NK-92 (cell line): ENCODE results near the gene AFDN.

Source experiments
- DNase-seq: peaks from one replicate; lab custom pipeline; 2025; ENCODE audit not compliant: unreplicated experiment; lab: John Stamatoyannopoulos, UW

The AFDN gene

DNA sequence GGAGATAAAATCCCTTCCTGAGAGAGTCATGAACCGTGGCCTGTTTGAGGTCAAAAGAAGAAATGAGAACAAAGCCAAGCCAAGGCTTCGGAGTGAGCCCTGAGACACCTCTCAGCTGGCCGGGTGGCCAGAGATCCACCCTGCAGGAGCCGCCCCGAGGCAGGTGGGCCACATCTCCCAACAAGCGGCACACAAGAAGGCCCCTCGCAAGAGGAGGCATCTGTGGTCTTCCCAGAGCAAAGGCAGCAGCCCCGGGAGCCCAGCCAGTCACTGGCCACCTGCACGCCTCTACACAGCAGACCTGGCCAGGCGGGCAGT lies 30.9 kb upstream of the AFDN start:
- no peak for DNase-seq

GRCh38 chr6:167796192-167796981 lies 30.3 kb upstream of the AFDN start:
- DNase-seq = no peak

DNA sequence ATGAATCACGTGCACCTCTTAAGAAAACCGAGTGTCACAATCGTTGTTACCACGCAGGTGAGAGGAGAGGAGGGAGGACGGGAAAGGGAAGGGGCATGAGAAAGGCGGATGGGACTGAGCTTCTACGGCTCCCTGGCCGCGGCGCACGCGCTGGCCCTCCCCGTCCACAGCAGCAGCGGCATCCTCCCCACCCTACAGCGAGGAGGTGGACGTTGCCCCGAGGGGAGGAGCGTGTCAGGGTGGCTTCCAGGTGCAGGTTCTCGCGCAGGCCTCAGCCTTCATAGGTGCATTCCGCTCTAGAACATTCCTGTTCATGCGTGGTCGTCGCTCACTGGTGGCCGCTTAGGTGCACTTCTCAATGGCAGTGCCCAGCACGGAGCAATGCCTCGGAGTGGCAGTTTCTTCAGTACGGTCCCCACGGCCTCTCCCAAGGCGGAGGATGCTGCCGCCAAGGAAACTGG lies 29.7 kb upstream of the AFDN start:
- DNase-seq = no peak

- DNase-seq = no peak
Observed at GRCh38 chr6:167797476-167798265, 29.0 kb upstream of the AFDN start.

DNA sequence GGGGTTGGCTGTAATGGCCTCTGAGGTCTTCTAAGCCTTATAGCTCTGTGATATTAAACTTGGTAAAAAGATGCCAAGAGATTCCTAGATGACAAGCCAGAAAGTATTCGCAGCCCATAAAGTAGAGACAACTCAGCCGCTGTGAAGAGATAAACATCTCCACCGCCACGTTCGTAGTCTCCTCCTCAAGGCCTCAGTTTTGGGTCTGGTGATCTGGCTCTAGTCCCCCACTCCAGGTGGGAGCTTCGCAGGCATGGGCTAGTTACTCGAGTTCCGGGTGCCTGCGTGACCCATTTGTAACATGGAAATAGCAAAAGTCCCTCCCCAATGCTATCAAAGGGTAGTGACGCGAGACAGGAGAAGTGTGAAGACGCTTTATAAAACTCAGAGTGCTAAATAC lies 28.3 kb upstream of the AFDN start:
- DNase-seq = no peak

- DNase-seq = no peak
Observed at GRCh38 chr6:167799033-167799821, 27.5 kb upstream of the AFDN start.

GRCh38 chr6:167800549-167800948 lies 26.2 kb upstream of the AFDN start:
- no peak for DNase-seq

DNA sequence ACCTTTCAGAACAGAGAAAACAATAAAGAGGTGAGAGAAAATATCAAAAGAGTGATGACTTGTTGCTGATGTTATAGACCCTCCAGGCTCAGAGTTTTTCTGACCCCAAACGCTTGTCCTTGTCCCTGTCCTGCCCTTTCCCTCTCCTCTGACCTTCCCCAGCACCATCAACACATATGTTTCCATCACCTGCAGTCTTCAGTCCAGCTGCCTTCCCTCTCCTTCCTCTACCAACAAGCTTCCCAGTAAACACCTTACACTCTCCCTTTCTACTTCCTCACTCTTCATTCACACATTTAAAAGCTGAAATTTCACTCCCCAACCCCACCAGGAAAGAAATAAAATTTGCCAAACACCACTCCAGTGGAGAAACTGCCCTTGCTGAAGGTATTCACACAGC lies 25.4 kb upstream of the AFDN start:
- no peak for DNase-seq

- no peak for DNase-seq
Observed at GRCh38 chr6:167802339-167802738, 24.4 kb upstream of the AFDN start.

DNA sequence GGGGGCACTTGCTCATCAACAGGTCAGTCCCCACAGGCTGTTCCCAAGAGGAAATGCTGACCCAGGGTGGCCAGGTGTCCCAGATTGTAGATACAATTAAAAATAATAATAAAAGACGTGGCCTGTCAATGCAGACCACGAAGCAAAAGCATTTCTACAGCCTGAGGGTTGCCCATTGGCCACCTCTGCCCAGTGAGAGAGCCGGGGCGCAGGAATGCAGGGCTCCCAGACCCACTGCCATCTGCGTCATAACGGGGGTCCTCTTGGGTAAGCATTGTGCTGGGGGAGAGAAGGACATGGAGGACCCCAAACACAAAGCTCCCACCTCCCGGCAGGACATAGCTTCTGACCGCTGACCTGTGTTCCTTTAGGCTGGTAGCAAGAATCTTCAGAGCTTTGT lies 22.9 kb upstream of the AFDN start:
- no peak for DNase-seq

DNA sequence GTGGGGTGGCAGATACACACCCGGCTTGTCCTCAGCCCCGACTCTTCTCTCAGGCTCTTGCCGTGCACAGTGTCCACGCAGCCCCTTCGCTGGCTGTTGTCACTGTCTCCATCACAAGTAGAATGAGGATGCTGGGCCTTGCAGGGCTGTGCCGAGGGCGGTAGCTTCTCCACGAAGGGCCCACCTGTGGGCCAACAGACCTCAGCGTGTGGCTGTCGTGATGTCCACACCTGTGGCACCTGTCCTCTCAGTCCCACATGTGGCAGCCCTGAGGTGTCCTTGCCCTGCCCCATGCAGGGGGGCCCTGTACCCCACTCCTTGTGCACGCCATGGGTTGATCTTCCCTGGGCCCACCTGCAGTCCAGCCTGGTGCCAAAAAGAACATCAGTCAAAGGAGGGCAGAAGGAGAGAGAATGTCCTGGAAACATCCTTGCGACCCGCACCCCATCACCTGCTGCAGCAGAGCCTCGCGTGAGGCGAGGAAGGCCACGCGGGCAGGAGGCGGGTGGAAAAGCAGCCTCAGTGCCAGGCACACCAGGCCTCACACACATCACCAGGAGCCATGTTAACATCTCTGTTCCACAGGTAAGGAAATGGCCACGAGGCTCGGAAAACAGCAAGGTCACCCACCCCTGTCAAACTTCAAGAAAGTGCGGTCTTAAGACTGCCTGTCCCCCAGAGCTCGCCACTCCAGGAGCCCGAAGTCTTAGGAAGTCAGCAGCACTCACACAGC lies 22.3 kb upstream of the AFDN start:
- DNase-seq = no peak

- DNase-seq = no peak
Observed at GRCh38 chr6:167805349-167806060, 21.2 kb upstream of the AFDN start.

DNA sequence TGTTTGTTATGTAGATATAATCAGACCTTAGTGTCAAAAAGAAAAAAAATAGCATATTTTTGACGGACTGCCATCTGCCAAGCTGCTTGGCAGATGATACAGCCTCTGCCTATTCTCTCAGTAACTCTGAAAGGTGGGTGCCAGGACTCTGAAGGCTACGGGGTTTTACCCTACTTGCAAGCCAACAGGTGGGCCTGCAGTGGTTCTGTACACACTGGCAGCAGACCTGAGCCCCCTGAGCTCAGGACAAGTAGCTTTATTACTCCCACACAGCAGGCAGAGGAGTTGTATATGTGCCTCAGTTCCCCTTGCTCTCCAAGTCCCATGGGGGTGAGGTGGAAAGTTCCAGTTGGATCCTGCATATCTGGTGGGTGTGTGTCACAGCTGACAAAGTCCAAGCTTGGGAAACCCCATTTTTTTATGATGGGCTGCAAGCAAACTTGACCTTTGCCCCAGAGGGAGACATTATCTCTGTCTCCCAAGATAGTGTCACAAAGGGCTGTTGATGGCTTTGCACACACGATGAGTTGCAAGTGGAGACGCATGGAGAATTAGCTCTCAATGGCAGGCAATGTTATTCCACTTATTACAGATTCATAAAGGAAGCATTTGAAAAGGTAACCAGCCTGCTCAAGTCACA lies 20.5 kb upstream of the AFDN start:
- no peak for DNase-seq

DNA sequence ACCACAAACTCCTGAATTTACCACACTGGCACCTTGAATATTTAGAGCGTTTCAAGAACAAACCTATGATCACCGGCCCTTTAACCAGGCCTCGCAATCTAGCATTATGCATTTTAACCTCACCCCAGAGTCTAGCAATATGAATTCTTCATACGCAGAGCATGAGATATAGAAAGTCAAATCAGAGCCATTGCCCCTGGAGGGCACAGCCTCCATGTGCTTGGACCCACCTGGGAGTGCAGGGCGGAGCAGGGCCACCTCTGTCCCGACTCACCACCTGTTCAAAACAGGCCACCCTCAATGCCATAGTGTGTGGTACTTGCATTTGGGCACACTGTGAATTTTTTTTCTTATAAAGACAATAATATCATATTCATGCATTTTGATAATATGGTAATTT lies 19.5 kb upstream of the AFDN start:
- DNase-seq = no peak

DNA sequence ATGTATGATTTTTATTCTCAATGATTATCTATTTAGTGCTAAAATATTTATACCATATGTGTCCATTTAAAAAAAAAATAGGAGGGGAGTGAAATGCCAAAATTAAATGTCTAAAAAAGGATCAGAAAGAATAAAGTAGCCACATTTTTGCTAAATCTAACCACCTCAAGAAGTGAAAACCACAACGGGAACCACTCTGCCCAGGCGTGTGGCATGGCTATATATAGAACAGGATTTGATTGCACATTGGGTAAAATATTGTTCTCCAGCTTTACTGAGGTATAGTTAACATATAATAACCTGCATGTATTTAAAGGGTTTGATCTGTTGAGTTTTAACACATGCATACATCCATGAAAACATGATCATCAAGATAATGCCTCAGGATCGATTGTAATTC lies 19.0 kb upstream of the AFDN start:
- DNase-seq = no peak

- DNase-seq = no peak
Observed at GRCh38 chr6:167811040-167811439, 15.7 kb upstream of the AFDN start.

- DNase-seq = no peak
Observed at GRCh38 chr6:167811442-167812087, 15.1 kb upstream of the AFDN start.

DNA sequence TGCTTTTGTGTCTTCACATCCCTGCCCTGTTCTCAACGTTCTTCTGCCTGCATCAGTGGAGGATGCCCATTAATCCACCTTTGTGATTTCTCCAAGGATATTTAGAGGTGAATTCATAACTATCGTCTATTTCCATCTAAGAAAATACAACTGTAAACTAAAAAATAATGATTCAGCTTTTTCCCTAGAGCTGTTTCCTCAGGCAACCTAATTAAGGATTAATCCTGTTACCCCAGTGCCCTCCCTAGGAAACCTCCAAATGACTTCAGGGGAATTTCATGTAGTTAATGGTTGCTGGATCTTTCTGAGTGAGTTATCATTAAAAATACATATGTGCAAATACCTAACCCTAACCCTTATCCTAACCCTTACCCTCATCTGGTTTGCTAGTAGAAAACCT lies 14.6 kb upstream of the AFDN start:
- DNase-seq = no peak

GRCh38 chr6:167815296-167815980 lies 11.3 kb upstream of the AFDN start:
- no peak for DNase-seq
